GM19043 (cell line): ENCODE data around the gene MXD4.
"Not testable (repeated sequence)": the region's sequence is repeated elsewhere in the genome, so short reads cannot be mapped to it uniquely, and the experiment has no call there.

Experiments used
- ATAC-seq: cut with Tn5 transposase; IDR thresholded peaks from one replicate; pipeline ENCODE4 v1.9.1; 2021; ENCODE audit warnings: low read depth; ENCODE audit not compliant: unreplicated experiment

MXD4 gene

DNA sequence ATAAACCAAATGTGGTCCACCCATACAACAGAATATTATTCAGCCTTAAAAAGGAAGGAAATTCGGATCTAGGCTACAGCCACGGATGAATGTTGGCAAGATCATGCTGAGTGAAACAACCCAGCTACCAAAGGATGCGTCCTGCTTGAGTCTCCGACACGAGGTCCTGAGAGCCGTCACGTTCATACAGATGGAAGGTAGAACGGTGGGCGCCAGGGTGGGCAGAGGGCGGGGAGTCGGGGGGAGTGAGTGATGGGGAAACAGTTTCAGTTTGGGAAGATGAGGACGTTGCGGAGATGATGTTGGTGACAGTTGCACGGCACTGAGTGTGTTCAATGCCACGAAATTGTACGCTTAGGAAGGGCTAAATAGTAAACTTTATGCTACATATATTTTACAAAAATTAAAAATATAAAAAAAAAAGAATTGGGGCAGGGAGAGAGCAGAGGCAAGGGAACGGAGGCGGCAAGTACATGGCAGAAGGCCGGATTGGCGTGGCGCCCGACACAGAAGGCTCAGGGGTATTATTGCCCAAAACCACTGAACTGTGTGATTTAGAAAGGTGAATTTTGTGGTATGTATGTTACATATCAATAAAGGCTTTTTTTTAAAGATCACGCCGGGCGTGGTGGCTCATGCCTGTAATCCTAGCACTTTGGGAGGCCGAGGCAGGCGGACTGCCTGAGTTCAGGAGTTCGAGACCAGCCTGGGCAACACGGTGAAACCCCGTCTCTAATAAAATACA, 14.8 kb upstream of the MXD4 start:
- ATAC-seq: no peak

DNA sequence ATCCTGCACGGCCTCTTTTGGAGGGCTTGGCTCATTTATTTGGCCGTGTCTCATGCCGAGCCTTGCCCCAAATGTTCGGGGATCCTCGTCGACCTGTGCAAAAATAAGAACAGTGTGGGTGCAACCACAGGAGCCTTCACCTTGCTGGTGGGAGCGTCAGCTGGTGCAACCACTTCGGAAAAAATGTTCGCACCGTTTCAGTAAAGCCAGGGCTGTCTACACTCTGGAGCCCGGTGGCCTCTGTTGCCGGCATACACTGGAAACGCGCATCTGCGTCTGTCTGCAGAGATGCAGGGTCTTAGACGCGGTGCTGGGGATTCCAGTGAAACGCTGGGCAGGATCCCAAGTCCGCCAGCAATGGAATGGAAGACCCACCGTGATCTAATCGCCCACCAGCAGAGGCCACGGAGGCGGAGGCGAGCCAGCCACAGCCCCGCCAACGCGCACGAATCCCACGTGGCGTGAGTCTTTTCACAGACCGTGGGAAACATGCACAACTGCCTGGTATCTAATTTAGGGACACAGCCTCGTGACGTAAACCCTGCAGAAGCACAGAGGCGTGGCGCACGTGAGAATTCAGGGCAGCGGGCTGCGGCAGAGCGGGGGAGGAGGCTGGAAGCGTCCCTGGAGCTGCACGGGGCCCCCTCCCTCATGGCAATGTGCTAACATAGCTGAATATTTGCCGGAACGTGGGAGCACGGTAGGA, 13.8 kb upstream of the MXD4 start:
- no peak for ATAC-seq

DNA sequence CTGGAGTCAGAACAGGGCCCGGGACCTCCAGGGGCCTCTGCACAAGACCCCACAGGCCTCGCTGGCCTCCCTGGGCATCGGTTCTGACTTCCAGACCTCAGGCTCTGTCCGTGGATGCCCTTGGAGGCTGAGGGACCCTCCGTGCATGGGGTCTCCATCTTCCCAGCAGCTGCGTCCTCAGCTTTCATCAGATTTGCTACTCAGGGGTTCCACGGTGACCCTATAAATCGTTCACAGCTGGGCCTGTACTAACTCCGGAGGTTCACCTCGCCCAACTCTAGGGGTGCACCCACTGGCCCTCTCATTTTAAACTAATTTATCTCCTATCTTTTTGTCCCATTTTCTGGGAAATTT, 13.1 kb upstream of the MXD4 start:
- not testable (repeated sequence) for ATAC-seq

DNA sequence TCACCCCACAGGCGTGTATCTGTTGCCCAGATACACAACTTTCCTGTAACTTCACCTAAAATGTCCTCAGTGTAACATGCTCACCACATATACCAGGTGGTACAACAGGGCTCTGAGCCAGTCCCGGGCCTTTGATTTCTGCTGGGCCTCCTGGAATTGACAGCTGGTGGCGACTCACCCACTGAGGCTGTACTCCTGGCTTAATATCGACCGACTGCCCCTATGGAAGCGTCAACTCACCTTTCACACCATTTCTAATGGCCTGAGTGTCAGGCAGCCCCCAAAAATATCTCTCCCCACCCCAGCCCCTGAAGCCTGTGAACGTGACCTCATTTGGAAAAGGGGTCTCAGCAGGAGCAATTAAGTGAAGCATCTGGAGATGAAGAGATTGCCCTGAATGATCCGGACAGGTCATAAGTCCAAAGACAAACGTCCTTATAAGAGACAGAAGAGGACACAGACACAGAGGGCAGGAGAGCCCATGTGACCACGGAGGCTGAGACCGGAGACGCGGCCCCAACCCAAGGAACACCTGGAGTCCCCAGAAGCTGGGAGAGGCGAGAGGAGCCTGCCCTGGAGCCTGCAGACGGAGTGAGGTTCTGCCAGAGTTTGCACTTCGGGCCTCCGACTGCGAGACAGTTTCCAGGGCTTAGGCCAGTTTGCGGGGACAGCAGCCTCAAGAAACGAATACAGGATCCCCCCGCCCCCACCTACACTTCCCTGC, 12.6 kb upstream of the MXD4 start:
- no peak for ATAC-seq

DNA sequence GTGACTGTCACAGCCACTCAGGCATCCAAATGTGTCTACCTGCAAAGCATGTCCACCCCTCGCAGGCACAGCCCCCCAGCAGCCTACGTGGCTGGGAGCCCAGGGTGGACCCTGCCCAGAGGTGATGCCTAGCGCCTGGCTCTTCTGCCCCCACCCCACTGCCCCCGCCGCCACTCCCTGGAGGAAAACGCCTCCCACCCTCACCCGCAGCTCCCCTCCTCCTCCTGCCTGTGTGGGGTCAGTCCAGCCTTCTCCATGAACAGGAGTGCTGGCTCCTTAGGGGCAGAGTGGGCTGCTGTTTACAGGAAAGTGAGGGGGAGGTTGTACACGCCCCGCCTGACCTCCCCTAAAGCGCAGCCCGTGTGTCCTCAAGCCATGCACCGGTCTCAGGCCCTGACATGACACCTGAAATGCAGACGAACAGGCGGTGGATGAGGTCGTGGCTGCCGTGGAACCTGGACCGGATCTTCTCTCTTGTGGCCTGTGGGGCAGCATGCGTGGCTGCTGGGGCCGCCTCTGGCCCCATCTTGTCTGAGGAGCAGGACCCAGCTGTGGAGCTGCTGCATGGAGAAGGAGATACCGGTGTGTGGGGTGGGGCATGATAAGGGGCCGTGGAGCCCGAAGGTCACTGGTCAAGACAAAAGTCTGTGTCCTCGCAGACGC, 11.9 kb upstream of the MXD4 start:
- no peak for ATAC-seq

DNA sequence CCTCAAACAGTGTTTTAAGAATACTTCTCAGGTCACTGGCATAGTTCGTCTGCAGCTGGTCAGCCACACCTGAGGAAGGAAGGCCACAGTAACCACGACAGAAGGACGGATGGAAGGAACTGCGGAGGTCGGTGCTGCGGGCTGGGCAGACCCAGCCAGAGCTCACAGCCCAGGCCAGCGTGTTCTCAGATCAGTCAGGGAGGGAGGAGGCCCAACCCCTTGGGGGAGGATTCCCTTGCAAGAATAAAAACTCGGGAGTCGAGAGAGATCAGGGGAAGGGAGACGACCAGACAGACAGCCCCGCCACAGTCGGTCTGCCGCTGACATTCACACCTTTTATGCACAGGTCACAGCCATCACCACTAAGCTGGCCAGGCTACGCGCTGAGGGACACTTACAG, 11.3 kb upstream of the MXD4 start:
- no peak for ATAC-seq

DNA sequence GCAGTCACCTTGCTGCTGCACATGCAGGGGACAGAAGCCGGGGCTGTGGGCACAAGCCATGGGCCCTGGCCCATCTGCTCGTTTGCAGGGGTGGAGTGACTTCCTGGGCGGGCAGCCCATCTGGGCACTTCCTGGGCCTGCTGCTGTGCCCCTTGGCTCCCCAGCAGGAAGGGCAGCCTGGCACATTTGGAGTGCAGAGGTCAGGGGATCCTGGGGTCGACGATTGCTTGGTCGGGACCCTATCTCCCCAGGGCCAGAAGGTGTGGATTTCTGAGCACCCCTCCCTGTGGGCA, 10.9 kb upstream of the MXD4 start:
- ATAC-seq: no peak

DNA sequence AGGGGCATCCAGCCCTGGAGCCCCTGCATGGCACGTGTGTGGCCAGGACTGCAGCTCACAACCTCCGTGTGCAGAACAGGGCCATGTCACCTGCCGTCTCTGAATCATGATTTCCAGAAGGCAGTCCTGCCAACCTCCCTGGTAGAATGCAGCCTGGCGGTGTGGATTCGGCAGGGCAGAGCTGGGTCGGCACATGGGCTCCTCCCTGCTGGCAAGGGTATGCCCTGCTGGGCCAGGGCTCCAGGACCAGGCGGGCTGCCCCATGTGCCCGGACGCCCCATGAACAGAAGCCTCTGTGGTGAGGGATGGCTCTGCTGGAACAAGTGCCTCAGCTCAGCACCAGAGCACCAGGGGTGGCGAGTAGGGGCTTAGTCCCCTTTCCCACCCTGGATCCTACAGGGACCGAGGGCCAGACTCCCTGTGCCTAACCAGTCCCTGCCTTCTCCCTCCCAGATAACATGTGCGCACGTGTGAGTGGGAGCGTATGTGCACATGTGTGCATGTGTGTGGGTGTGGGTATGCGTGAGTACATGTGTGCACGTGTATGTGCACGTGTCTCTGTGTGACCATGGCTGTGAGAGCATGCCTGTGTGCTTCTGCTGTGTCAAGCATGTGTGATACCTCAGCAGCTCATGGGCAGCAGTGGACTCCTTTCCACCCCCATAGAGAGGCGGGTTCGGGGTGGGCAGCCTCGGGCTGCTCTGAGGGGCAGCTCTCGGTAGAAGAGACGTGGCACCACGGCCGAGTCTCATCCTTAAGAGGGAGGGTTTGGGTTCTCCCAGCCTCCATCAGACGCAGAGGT, 10.3 kb upstream of the MXD4 start:
- no peak for ATAC-seq

DNA sequence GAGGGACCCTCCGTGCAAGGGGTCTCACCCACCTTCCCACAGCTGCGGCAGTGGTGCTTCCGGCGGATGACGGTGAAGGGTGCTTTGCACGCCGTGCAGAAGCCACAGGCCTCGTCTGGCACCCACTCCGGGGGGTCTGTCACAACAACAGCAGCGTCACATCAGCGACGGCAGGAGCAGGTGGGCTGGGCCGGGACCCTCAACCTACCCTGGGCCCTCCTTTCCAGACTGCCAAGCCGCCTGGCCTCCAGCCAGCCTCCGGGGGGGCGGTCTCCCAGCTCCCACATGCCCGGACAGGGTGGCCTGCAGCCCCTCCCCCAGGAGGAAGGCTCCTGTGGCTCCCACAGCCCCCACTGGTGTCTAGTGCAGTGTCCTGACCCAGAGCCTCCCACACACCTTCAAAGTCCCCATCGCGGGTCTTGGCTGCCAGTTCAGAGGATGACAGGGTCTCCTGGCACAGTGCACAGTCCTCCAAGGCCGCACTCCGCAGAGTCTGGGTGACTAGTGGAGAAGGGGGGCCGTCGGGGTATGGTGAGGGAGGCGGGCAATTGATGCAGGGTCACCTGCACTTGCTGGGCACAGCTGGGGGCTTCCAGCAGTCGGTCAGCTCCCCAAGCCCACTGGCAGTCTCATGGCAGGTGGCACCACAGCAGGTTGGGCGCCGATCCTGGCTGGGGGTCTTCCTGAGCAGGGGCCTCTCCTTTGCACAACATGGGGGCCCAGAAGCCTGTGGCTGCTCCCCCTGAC, 9.5 kb upstream of the MXD4 start:
- ATAC-seq: no peak

DNA sequence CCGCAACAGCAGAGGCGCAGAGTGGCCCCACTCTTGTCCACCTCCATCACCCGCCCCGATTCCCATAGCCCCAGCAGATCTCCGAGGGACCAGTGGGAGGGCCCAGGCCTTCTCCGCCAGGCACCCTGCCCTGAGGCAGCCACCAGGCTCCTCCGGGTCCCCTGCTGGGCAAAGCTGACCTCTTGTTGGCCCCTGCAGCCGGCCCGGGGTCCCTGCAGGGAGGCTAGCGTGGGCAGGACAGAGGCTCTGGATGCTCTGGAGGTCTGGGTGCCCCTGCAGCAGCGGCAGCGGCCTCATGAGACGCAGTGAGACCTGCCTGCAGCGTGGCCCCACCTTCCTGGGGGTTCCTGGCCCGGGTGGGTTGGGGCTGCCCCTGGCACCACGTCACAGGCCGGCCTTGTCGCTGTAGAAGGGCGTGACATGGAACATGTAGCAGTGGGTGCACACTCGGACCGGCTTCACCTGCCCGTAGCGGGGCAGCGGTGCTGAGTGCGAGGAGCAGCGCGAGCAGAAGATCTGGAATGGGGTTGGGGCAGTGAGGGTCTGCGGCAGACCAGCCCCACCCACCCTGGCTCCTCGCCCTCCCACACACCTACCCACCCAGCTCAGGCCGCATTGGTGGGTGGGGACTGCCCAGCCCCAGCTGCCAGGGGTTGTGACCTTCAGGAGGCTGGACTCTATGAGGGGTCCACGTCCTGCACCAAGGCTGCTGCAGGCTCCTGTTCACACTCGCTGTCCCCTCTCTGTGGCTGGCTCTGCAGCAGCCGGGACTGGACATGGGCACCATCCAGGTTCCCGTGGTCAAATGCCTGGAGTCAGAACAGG, 8.6 kb upstream of the MXD4 start:
- ATAC-seq: no peak

DNA sequence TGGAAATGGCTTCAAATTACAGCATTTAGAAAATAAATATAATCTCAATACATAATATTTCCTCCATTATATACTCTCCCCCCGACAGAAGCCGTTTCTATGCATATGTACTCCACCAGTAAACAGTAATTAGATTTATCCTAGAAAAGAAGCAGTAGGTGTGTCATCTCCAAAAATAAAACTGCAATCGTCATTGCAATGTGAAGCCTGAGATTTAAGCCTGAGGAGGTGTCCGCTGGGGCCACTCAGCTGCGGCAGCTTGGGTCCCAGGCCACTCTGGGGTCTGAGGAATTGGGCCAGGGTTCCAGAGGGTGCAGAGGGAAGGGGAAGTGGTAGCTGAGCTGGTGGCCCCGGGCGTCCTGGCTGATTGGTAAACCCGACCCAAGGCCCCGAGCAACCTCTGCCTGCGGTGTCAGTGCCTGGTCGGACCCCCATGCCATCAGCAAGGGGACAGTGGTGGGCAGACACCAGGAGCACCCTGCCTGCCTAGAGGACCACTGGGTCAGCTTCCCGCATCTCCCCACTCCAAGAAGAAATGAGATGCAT, 7.8 kb upstream of the MXD4 start:
- ATAC-seq: no peak

DNA sequence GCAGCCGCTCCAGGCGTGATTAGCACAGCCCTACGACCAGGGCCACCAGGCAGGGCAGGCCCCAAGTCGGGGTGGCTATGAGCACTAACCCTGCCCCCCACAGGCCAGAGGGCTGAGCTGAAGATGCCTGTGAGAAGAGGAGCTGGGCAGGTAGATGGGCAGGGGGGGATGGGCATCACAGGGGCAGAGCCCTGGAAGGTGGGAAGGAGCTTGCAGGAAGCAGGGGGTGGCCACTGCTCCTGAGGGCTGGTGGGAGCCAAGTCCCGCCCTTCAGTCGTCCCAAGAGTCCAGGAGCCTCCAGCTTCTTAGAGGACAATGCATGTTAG, 7.3 kb upstream of the MXD4 start:
- ATAC-seq: no peak

DNA sequence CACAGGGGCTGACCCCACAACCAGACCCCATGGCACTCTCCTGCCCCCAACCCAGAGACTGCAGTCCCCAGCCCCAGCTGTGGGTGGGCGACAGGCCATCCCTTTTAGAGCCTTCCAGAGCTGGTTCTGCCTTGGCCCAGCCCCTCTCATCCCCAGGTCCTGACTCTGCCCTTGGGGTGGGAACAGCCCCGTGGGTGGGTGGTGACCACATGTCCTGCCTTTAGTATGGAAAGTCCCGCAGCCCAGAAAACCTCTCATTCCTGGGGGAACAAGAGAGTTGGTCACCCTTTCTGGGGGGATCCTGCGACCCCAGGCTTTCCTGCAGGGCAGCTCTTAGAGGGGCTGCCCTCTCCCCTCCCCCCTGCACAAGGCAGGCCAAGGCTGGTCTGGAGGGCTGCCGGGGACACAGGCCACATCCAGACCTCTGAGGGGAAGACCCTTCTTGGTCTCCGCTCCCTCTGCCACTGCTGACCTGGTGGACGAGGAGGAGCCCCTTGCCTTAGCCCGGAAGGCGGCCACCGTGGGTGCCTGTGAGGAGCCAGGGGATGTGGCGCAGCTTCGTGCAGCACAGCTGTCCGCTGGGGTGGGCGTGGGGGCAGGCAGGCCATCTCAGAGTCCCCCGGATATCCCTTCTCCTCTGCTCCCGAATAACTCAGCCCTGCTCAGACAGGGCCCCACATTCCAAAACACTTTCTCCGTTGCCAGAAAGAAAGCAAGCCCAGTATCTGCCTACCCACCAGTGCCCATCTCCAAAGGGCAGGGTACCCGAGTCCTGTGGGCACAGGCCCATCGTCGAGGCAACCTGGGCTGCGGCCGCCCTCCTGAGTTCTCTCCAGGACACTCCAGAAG, 6.7 kb upstream of the MXD4 start:
- ATAC-seq: no peak

DNA sequence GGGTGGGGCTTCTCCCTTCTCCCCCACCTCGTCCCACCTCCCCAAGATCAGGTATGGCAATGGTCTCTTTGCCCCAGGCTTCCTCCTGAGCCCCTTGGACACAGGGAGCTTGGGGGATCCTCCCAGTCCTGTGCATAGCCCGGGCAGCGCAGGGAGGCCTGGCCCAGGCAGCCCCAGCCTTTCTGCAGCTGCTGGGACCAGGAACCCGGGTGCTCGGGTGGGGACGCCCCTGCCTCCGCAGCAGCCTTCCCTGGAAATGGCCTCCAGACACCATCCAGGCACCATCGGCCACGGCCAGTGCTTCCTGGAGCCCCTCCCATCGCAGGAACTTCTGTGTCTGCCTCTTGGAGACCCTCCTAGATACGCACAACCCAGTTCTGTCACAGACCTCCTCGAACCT, 5.9 kb upstream of the MXD4 start:
- ATAC-seq: no peak

DNA sequence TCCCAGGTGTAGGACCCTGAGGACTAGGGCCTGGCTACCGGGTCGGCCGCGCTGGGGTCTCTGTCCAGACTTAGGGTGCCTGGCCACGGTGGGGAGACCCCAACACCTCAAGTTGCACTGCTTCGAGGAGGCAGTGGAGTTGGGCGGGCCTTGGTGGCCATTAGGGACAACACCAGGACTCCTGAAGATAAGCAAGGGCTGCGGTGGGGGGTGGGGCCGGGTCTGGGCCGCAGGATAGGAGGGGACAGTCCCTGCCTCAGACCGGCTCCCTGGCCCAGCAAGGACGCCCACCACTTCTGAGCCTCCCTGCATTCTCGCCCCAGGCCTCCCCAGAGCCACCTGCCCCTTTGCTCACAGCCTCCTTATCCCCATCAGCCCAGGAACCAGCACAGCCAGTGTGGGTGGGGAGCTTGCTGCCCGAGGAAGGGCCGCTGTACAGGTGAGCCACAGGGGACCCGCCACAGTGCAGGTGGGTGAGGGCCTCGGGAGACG, 5.5 kb upstream of the MXD4 start:
- no peak for ATAC-seq

DNA sequence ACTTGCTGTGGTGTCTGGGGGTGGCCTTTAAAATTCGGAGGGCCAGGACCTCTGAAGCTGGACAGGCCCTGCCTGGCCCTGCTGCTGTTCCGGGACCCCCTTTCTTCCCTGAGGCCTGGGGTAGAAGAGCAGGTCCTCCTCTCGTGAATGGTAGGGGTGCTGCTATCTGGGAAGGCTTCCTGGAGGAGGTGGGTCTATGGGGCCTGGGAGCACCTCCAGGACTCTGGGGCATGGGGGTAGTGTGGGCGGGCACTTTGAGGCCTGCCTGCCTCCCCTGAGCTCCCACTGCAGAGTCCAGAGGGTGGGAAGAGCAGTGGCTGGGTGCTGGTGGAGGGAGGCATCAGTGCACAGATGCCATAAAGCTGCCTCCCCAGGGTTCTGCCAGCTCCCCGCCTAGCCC, 4.9 kb upstream of the MXD4 start:
- no peak for ATAC-seq

DNA sequence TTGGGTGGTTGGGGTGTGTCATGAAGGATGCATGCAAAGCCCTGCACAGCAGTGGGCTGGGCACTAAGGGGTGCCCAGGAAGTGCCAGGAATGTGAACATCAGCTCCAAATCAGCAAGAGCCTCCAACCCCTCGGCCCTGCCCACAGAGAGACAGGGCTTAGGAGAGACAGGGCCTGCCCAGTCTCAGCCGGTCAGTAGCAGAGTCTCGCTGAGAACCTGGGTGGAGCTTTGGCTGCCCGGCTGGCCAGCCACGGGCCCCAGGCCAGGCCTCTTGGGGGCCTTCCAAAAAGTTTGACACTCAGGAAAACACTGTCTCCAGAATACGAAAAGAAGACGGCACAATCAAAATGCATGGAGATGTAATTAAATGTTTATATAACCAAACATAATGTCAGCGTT, 4.3 kb upstream of the MXD4 start:
- ATAC-seq: no peak
